ENCODE results near the gene TTLL10. TPM values are rescaled to one million over a fixed set of nuclear protein-coding genes. Genes with fewer than 3 reads are reported as not detected.

The TTLL10 gene
- polyA plus RNA-seq, 1 donor from 2014 or later, result not detected

DNA sequence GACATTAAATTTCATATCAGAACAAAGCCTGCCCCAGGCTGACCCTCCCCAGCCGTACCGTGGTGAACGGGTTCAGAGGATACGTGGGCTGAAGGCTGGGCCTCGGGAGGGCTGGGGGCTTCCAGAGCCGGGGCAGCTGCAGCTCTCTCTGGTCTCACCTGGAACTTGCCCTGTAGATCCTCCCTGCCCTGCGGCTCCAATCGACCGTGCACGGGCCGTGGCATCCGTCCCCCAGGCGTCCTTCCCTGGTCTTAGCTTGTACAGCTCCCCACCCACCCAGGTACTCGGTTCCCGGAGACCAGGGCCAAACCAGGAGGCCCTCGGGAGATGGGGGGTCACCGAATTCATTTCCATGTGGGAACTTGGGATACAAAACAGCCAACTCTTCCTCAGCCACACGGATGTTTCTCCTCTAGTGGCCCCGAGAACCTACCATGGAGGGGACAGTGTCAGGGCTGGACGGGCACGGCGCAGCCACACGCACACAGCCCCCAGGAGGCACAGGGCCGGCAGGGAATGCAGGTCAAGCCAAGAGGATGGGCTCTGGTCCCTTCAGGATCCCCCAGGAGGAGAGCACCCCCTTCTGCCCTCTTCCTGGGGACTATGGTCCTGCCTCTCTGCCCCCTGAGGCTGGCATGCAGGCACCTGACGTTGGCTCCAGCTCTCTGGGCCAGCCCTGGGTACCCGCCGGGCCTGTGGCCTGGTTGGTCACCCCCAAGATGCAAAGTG, 61.5 kb downstream of the TTLL10 start:
- H3K4me3 ChIP-seq (ENCODE audit: low read length), result no peak overlapping the region
- H3K36me3 ChIP-seq (ENCODE audit: insufficient read depth, low read length), result no peaks in the 10 kb centered on the region
- peaks cover 13% of the 10 kb centered on the region for H3K79me2 ChIP-seq (replicated peaks; ENCODE audit: insufficient read depth, low read length)
- TF ChIP-seq, protein P1, sequence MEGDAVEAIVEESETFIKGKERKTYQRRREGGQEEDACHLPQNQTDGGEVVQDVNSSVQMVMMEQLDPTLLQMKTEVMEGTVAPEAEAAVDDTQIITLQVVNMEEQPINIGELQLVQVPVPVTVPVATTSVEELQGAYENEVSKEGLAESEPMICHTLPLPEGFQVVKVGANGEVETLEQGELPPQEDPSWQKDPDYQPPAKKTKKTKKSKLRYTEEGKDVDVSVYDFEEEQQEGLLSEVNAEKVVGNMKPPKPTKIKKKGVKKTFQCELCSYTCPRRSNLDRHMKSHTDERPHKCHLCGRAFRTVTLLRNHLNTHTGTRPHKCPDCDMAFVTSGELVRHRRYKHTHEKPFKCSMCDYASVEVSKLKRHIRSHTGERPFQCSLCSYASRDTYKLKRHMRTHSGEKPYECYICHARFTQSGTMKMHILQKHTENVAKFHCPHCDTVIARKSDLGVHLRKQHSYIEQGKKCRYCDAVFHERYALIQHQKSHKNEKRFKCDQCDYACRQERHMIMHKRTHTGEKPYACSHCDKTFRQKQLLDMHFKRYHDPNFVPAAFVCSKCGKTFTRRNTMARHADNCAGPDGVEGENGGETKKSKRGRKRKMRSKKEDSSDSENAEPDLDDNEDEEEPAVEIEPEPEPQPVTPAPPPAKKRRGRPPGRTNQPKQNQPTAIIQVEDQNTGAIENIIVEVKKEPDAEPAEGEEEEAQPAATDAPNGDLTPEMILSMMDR (IDR thresholded peaks at IDR 0.05; ENCODE audit: poor library complexity, severe bottlenecking), result no peak
- TF ChIP-seq MXI1 (conservative IDR thresholded peaks at IDR 0.05; ENCODE audit: poor library complexity, severe bottlenecking) (no peak), RAD21 (conservative IDR thresholded peaks at IDR 0.05) (no peak), POLR2AphosphoS5 (IDR thresholded peaks at IDR 0.05) (no peak)
- TF ChIP-seq, protein P2, sequence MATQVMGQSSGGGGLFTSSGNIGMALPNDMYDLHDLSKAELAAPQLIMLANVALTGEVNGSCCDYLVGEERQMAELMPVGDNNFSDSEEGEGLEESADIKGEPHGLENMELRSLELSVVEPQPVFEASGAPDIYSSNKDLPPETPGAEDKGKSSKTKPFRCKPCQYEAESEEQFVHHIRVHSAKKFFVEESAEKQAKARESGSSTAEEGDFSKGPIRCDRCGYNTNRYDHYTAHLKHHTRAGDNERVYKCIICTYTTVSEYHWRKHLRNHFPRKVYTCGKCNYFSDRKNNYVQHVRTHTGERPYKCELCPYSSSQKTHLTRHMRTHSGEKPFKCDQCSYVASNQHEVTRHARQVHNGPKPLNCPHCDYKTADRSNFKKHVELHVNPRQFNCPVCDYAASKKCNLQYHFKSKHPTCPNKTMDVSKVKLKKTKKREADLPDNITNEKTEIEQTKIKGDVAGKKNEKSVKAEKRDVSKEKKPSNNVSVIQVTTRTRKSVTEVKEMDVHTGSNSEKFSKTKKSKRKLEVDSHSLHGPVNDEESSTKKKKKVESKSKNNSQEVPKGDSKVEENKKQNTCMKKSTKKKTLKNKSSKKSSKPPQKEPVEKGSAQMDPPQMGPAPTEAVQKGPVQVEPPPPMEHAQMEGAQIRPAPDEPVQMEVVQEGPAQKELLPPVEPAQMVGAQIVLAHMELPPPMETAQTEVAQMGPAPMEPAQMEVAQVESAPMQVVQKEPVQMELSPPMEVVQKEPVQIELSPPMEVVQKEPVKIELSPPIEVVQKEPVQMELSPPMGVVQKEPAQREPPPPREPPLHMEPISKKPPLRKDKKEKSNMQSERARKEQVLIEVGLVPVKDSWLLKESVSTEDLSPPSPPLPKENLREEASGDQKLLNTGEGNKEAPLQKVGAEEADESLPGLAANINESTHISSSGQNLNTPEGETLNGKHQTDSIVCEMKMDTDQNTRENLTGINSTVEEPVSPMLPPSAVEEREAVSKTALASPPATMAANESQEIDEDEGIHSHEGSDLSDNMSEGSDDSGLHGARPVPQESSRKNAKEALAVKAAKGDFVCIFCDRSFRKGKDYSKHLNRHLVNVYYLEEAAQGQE (IDR thresholded peaks at IDR 0.05; ENCODE audit: borderline replicate concordance), result no peak
- no peak overlapping the region for H3K9ac ChIP-seq (ENCODE audit: low read length)
- H2AFZ ChIP-seq (ENCODE audit: low read depth, low read length), result no peak overlapping the region
- no peaks in the 10 kb centered on the region for H3K9me3 ChIP-seq (ENCODE audit: low read length)
- no peaks in the 10 kb centered on the region for H3K9me2 ChIP-seq (ENCODE audit: insufficient read depth, low read length)
- H3K27me3 ChIP-seq (ENCODE audit: insufficient read depth, low read depth, low read length), result no peaks in the 10 kb centered on the region
- no peaks in the 10 kb centered on the region for H4K20me1 ChIP-seq (ENCODE audit: insufficient read depth)
- H3K27ac ChIP-seq (ENCODE audit: low read length), result no peak overlapping the region
- H3F3A ChIP-seq (ENCODE audit: insufficient read depth, low read length, poor library complexity, severe bottlenecking), result no peaks in the 10 kb centered on the region
- no peak overlapping the region for H3K4me2 ChIP-seq (ENCODE audit: low read length)

DNA sequence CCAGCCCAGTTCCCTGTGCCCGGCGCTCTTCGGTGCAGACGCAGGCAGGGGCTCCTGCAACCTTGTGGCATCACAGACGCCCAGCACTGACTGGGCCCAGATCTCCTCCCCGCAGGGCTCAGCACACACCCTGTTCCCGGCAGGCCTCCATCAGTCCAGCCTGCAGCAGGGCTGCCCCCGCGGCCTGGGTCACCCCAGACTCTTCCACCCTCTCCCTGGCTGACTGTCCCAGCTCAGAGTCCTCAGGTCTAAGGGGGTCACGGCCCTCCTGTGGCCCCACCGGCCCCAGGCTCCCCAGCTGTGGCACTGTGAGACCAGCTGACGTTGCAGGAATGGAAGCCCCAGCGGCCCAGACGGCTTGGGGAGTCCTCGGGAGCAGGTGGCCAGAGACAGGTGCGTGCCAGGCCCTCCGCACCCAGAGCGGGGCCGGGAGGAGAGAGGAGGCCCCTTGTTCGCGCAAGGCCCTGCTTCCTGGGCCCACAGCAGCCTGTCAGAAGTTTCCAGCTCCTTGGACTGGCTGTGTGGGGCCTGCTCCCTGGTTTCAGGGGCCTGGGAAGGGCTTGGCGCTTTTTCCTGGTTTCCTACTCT, 62.6 kb downstream of the TTLL10 start:
- Histone ChIP-seq H3K79me2 (replicated peaks; ENCODE audit: insufficient read depth, low read length) (peaks cover 3% of the 10 kb centered on the region), H2AFZ (ENCODE audit: low read depth, low read length) (no peak overlapping the region), H3K9me3 (ENCODE audit: low read length) (no peaks in the 10 kb centered on the region), H3K9ac (ENCODE audit: low read length) (no peak overlapping the region), H4K20me1 (ENCODE audit: insufficient read depth) (no peaks in the 10 kb centered on the region), H3F3A (ENCODE audit: insufficient read depth, low read length, poor library complexity, severe bottlenecking) (no peaks in the 10 kb centered on the region), H3K27me3 (ENCODE audit: insufficient read depth, low read depth, low read length) (no peaks in the 10 kb centered on the region), H3K9me2 (ENCODE audit: insufficient read depth, low read length) (no peaks in the 10 kb centered on the region), H3K4me2 (ENCODE audit: low read length) (no peak overlapping the region), H3K27ac (ENCODE audit: low read length) (no peak overlapping the region), H3K36me3 (ENCODE audit: insufficient read depth, low read length) (no peaks in the 10 kb centered on the region), H3K4me3 (ENCODE audit: low read length) (no peak overlapping the region)
- no peak for TF ChIP-seq TAF1 (IDR thresholded peaks at IDR 0.05; ENCODE audit: low read depth)
- TF ChIP-seq POLR2AphosphoS5 (IDR thresholded peaks at IDR 0.05), result no peak
- no peak for TF ChIP-seq MXI1 (conservative IDR thresholded peaks at IDR 0.05; ENCODE audit: poor library complexity, severe bottlenecking)
- no peak for TF ChIP-seq EP300 (conservative IDR thresholded peaks at IDR 0.05; ENCODE audit: poor library complexity, severe bottlenecking)
- TF ChIP-seq, protein P2 (IDR thresholded peaks at IDR 0.05; ENCODE audit: borderline replicate concordance), result no peak
- no peak for TF ChIP-seq SMC3 (conservative IDR thresholded peaks at IDR 0.05; ENCODE audit: poor library complexity)
- no peak for TF ChIP-seq RAD21 (conservative IDR thresholded peaks at IDR 0.05)
- TF ChIP-seq EZH2 (IDR thresholded peaks at IDR 0.05; ENCODE audit: borderline replicate concordance, insufficient read depth, low read length, poor library complexity, severe bottlenecking), result no peak
- TF ChIP-seq, protein P1 (IDR thresholded peaks at IDR 0.05; ENCODE audit: poor library complexity, severe bottlenecking), result no peak
